ENCODE measurements around the gene ST8SIA1.

The ST8SIA1 gene

GRCh38 chr12:22289250-22289649, 45.3 kb downstream of the ST8SIA1 start:
- Histone ChIP-seq H3K4me1 (ENCODE audit: low read depth, poor library complexity, severe bottlenecking) (no peaks in the 10 kb centered on the region), H3K36me3 (ENCODE audit: insufficient read depth) (no peaks in the 10 kb centered on the region), H3K9ac (no peak overlapping the region), H3K27me3 (ENCODE audit: insufficient read depth, low read depth) (no peaks in the 10 kb centered on the region), H3K4me2 (no peak overlapping the region), H4K20me1 (ENCODE audit: insufficient read depth) (no peaks in the 10 kb centered on the region), H3K4me3 (IDR thresholded peaks at IDR 0.05; ENCODE audit: insufficient read depth, low read depth, low read length) (no peak overlapping the region), H3K27ac (no peak overlapping the region), H2AFZ (ENCODE audit: low read depth) (no peak overlapping the region), H3K79me2 (ENCODE audit: insufficient read depth, low read depth) (no peaks in the 10 kb centered on the region)
- TF ChIP-seq CTCF (conservative IDR thresholded peaks at IDR 0.05; ENCODE audit: low read depth, low read length) = no peak

GRCh38 chr12:22287776-22288621, 46.5 kb downstream of the ST8SIA1 start:
- no peak overlapping the region for H2AFZ ChIP-seq (ENCODE audit: low read depth)
- H3K9ac ChIP-seq = no peak overlapping the region
- H3K4me3 ChIP-seq (IDR thresholded peaks at IDR 0.05; ENCODE audit: insufficient read depth, low read depth, low read length) = no peak overlapping the region
- H3K36me3 ChIP-seq (ENCODE audit: insufficient read depth) = no peaks in the 10 kb centered on the region
- H3K4me2 ChIP-seq = no peak overlapping the region
- no peaks in the 10 kb centered on the region for H4K20me1 ChIP-seq (ENCODE audit: insufficient read depth)
- no peaks in the 10 kb centered on the region for H3K79me2 ChIP-seq (ENCODE audit: insufficient read depth, low read depth)
- no peak for TF ChIP-seq CTCF (conservative IDR thresholded peaks at IDR 0.05; ENCODE audit: low read depth, low read length)
- H3K27ac ChIP-seq = no peak overlapping the region
- H3K4me1 ChIP-seq (ENCODE audit: low read depth, poor library complexity, severe bottlenecking) = no peaks in the 10 kb centered on the region
- H3K27me3 ChIP-seq (ENCODE audit: insufficient read depth, low read depth) = no peaks in the 10 kb centered on the region

- Histone ChIP-seq H3K9ac (no peak overlapping the region), H3K4me1 (ENCODE audit: low read depth, poor library complexity, severe bottlenecking) (no peaks in the 10 kb centered on the region), H4K20me1 (ENCODE audit: insufficient read depth) (no peaks in the 10 kb centered on the region), H3K36me3 (ENCODE audit: insufficient read depth) (no peaks in the 10 kb centered on the region), H3K27ac (no peak overlapping the region), H3K79me2 (ENCODE audit: insufficient read depth, low read depth) (no peaks in the 10 kb centered on the region), H2AFZ (ENCODE audit: low read depth) (no peak overlapping the region), H3K4me3 (IDR thresholded peaks at IDR 0.05; ENCODE audit: insufficient read depth, low read depth, low read length) (no peak overlapping the region), H3K4me2 (no peak overlapping the region), H3K27me3 (ENCODE audit: insufficient read depth, low read depth) (no peaks in the 10 kb centered on the region)
- no peak for TF ChIP-seq CTCF (conservative IDR thresholded peaks at IDR 0.05; ENCODE audit: low read depth, low read length)
These were observed 47.4 kb downstream of the ST8SIA1 start for GRCh38 chr12:22287101-22287500.

- no peak overlapping the region for H3K4me3 ChIP-seq (IDR thresholded peaks at IDR 0.05; ENCODE audit: insufficient read depth, low read depth, low read length)
- no peaks in the 10 kb centered on the region for H3K27me3 ChIP-seq (ENCODE audit: insufficient read depth, low read depth)
- H3K9ac ChIP-seq = no peak overlapping the region
- H3K27ac ChIP-seq = no peak overlapping the region
- no peak overlapping the region for H2AFZ ChIP-seq (ENCODE audit: low read depth)
- no peak overlapping the region for H3K4me2 ChIP-seq
- TF ChIP-seq CTCF (conservative IDR thresholded peaks at IDR 0.05; ENCODE audit: low read depth, low read length) = no peak
- no peaks in the 10 kb centered on the region for H3K4me1 ChIP-seq (ENCODE audit: low read depth, poor library complexity, severe bottlenecking)
- H3K79me2 ChIP-seq (ENCODE audit: insufficient read depth, low read depth) = no peaks in the 10 kb centered on the region
- no peaks in the 10 kb centered on the region for H3K36me3 ChIP-seq (ENCODE audit: insufficient read depth)
- H4K20me1 ChIP-seq (ENCODE audit: insufficient read depth) = no peaks in the 10 kb centered on the region
These were observed 47.9 kb downstream of the ST8SIA1 start for GRCh38 chr12:22286569-22286968.
